ENCODE results near the gene MAP3K4. TPM values are rescaled to one million over a fixed set of nuclear protein-coding genes. Genes with fewer than 3 reads are reported as not detected.
A peak's percentile ranks its signal among the peaks of the same experiment; 100 is the strongest.

MAP3K4 gene
- total RNA-seq, 1 donor from 2014 or later, result 41.3 TPM

- no peak for FAIRE-seq
- DNase-seq (ENCODE audit: low read depth), result no peak
- Histone ChIP-seq H3K36me3 (ENCODE audit: control insufficient read depth, insufficient read depth, low read length) (peaks cover 5% of the 10 kb centered on the region), H3K4me3 (ENCODE audit: low read depth, low read length) (no peak overlapping the region), H3K27me3 (ENCODE audit: control insufficient read depth, insufficient read depth, low read length) (no peaks in the 10 kb centered on the region)
- no peak for TF ChIP-seq CTCF (IDR thresholded peaks at IDR 0.05; ENCODE audit: insufficient read depth, low read length, severe bottlenecking)
These were observed 83.0 kb downstream of the MAP3K4 start for GRCh38 chr6:161074496-161075121.

- FAIRE-seq (no peak), DNase-seq (ENCODE audit: low read depth) (no peak)
- Histone ChIP-seq H3K27me3 (ENCODE audit: control insufficient read depth, insufficient read depth, low read length) (no peaks in the 10 kb centered on the region), H3K36me3 (ENCODE audit: control insufficient read depth, insufficient read depth, low read length) (peaks cover 8% of the 10 kb centered on the region), H3K4me3 (ENCODE audit: low read depth, low read length) (no peak overlapping the region)
- TF ChIP-seq CTCF (IDR thresholded peaks at IDR 0.05; ENCODE audit: insufficient read depth, low read length, severe bottlenecking), result no peak
These were observed 84.7 kb downstream of the MAP3K4 start for GRCh38 chr6:161076181-161076677.

- DNase-seq (ENCODE audit: low read depth), result peak; percentile 91
These were observed 88.1 kb downstream of the MAP3K4 start for GRCh38 chr6:161079566-161080262.

GRCh38 chr6:161080263-161080970, 88.8 kb downstream of the MAP3K4 start:
- no peak overlapping the region for H3K4me3 ChIP-seq (ENCODE audit: low read depth, low read length)
- no peaks in the 10 kb centered on the region for H3K27me3 ChIP-seq (ENCODE audit: control insufficient read depth, insufficient read depth, low read length)
- no peak for FAIRE-seq
- no peak for DNase-seq (ENCODE audit: low read depth)
- TF ChIP-seq CTCF (IDR thresholded peaks at IDR 0.05; ENCODE audit: insufficient read depth, low read length, severe bottlenecking), result no peak
- peaks cover 11% of the 10 kb centered on the region for H3K36me3 ChIP-seq (ENCODE audit: control insufficient read depth, insufficient read depth, low read length)

More at GRCh38 chr6:161079566-161080262, 88.1 kb downstream of the MAP3K4 start:
- Histone ChIP-seq H3K27me3 (ENCODE audit: control insufficient read depth, insufficient read depth, low read length) (no peaks in the 10 kb centered on the region), H3K36me3 (ENCODE audit: control insufficient read depth, insufficient read depth, low read length) (peaks cover 12% of the 10 kb centered on the region), H3K4me3 (ENCODE audit: low read depth, low read length) (no peak overlapping the region)
- FAIRE-seq, result no peak
- no peak for TF ChIP-seq CTCF (IDR thresholded peaks at IDR 0.05; ENCODE audit: insufficient read depth, low read length, severe bottlenecking)

- Histone ChIP-seq H3K36me3 (ENCODE audit: control insufficient read depth, insufficient read depth, low read length) (peaks cover 12% of the 10 kb centered on the region), H3K4me3 (ENCODE audit: low read depth, low read length) (no peak overlapping the region), H3K27me3 (ENCODE audit: control insufficient read depth, insufficient read depth, low read length) (no peaks in the 10 kb centered on the region)
- DNase-seq (ENCODE audit: low read depth), result no peak
- TF ChIP-seq CTCF (IDR thresholded peaks at IDR 0.05; ENCODE audit: insufficient read depth, low read length, severe bottlenecking), result no peak
- FAIRE-seq, result no peak
These were observed 90.6 kb downstream of the MAP3K4 start for GRCh38 chr6:161082215-161082614.
